ENCODE measurements around the gene TRUB1.

DNA sequence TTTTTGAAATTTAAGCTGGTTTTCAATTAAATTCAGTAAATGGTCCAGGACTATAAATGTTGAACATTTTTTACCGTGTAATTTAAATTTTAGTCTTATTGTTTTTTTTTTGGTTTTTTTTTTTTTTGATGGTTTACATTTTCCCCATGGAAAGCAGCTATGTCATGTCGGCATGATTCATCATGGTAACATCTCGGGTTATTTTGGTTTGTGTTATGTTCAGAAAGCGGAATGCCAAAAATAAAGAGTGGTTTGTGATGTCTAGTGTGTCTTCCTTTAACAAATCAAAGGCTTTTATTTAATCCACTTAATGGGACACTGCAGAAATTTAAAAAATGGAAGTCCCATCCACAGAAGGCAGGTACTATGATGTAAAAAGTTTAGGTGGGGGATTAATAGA is 58.5 kb downstream of the TRUB1 start:
- TF ChIP-seq, protein P1, sequence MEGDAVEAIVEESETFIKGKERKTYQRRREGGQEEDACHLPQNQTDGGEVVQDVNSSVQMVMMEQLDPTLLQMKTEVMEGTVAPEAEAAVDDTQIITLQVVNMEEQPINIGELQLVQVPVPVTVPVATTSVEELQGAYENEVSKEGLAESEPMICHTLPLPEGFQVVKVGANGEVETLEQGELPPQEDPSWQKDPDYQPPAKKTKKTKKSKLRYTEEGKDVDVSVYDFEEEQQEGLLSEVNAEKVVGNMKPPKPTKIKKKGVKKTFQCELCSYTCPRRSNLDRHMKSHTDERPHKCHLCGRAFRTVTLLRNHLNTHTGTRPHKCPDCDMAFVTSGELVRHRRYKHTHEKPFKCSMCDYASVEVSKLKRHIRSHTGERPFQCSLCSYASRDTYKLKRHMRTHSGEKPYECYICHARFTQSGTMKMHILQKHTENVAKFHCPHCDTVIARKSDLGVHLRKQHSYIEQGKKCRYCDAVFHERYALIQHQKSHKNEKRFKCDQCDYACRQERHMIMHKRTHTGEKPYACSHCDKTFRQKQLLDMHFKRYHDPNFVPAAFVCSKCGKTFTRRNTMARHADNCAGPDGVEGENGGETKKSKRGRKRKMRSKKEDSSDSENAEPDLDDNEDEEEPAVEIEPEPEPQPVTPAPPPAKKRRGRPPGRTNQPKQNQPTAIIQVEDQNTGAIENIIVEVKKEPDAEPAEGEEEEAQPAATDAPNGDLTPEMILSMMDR (IDR thresholded peaks at IDR 0.05): no peak
- TF ChIP-seq POLR2A (IDR thresholded peaks at IDR 0.05; ENCODE audit: low read depth): no peak

Data from esophagus muscularis mucosa (tissue), 3 donors.